ENCODE results near the gene GALR3.
A peak's percentile ranks its signal among the peaks of the same experiment; 100 is the strongest.

The GALR3 gene

GRCh38 chr22:37817705-37818408, 5.3 kb upstream of the GALR3 start:
- H2AFZ ChIP-seq (ENCODE audit: low read length), result no peak overlapping the region
- TF ChIP-seq CTCF (conservative IDR thresholded peaks at IDR 0.05; ENCODE audit: low read length) (peak; percentile 81), EZH2phosphoT487 (IDR thresholded peaks at IDR 0.05; ENCODE audit: borderline replicate concordance) (no peak)
- H4K20me1 ChIP-seq (ENCODE audit: insufficient read depth, low read length, poor library complexity, severe bottlenecking), result no peaks in the 10 kb centered on the region
- H3K9me2 ChIP-seq (replicated peaks; ENCODE audit: low read depth, low read length), result no peaks in the 10 kb centered on the region
- H3K4me3 ChIP-seq (ENCODE audit: low read length, poor library complexity, severe bottlenecking), result no peak overlapping the region
- no peaks in the 10 kb centered on the region for H3K36me3 ChIP-seq (ENCODE audit: insufficient read depth, low read length)
- no peaks in the 10 kb centered on the region for H3F3A ChIP-seq (ENCODE audit: low read depth)
- no peaks in the 10 kb centered on the region for H3K27me3 ChIP-seq (ENCODE audit: insufficient read depth, low read length, poor library complexity, severe bottlenecking)
- no peaks in the 10 kb centered on the region for H3K4me1 ChIP-seq (ENCODE audit: insufficient read depth, low read length, poor library complexity, severe bottlenecking)
- no peaks in the 10 kb centered on the region for H3K79me2 ChIP-seq (ENCODE audit: insufficient read depth, low read length)
- no peaks in the 10 kb centered on the region for H3K9me3 ChIP-seq (ENCODE audit: insufficient read depth, low read depth, low read length)
- no peak overlapping the region for H3K9ac ChIP-seq (ENCODE audit: low read depth, low read length, poor library complexity, severe bottlenecking)
- H3K4me2 ChIP-seq (ENCODE audit: low read depth, low read length, poor library complexity, severe bottlenecking), result no peak overlapping the region

- Histone ChIP-seq H3K27me3 (ENCODE audit: insufficient read depth, low read length, poor library complexity, severe bottlenecking) (no peaks in the 10 kb centered on the region), H3K4me3 (ENCODE audit: low read length, poor library complexity, severe bottlenecking) (no peak overlapping the region), H3K9me2 (replicated peaks; ENCODE audit: low read depth, low read length) (no peaks in the 10 kb centered on the region), H4K20me1 (ENCODE audit: insufficient read depth, low read length, poor library complexity, severe bottlenecking) (no peaks in the 10 kb centered on the region), H3K79me2 (ENCODE audit: insufficient read depth, low read length) (no peaks in the 10 kb centered on the region), H2AFZ (ENCODE audit: low read length) (no peak overlapping the region), H3K9me3 (ENCODE audit: insufficient read depth, low read depth, low read length) (no peaks in the 10 kb centered on the region), H3F3A (ENCODE audit: low read depth) (no peaks in the 10 kb centered on the region), H3K9ac (ENCODE audit: low read depth, low read length, poor library complexity, severe bottlenecking) (no peak overlapping the region), H3K4me2 (ENCODE audit: low read depth, low read length, poor library complexity, severe bottlenecking) (no peak overlapping the region), H3K4me1 (ENCODE audit: insufficient read depth, low read length, poor library complexity, severe bottlenecking) (no peaks in the 10 kb centered on the region), H3K36me3 (ENCODE audit: insufficient read depth, low read length) (no peaks in the 10 kb centered on the region)
- no peak for TF ChIP-seq EZH2phosphoT487 (IDR thresholded peaks at IDR 0.05; ENCODE audit: borderline replicate concordance)
- TF ChIP-seq CTCF (conservative IDR thresholded peaks at IDR 0.05; ENCODE audit: low read length), result no peak
These were observed 4.6 kb upstream of the GALR3 start for GRCh38 chr22:37818409-37819104.

- Histone ChIP-seq H3K4me3 (ENCODE audit: low read length, poor library complexity, severe bottlenecking) (no peak overlapping the region), H3K36me3 (ENCODE audit: insufficient read depth, low read length) (no peaks in the 10 kb centered on the region), H3K4me2 (ENCODE audit: low read depth, low read length, poor library complexity, severe bottlenecking) (no peak overlapping the region), H3K4me1 (ENCODE audit: insufficient read depth, low read length, poor library complexity, severe bottlenecking) (no peaks in the 10 kb centered on the region), H3K79me2 (ENCODE audit: insufficient read depth, low read length) (no peaks in the 10 kb centered on the region), H3K9ac (ENCODE audit: low read depth, low read length, poor library complexity, severe bottlenecking) (no peak overlapping the region), H3K9me3 (ENCODE audit: insufficient read depth, low read depth, low read length) (no peaks in the 10 kb centered on the region), H3F3A (ENCODE audit: low read depth) (no peaks in the 10 kb centered on the region), H3K27me3 (ENCODE audit: insufficient read depth, low read length, poor library complexity, severe bottlenecking) (no peaks in the 10 kb centered on the region), H2AFZ (ENCODE audit: low read length) (no peak overlapping the region), H3K9me2 (replicated peaks; ENCODE audit: low read depth, low read length) (no peaks in the 10 kb centered on the region), H4K20me1 (ENCODE audit: insufficient read depth, low read length, poor library complexity, severe bottlenecking) (no peaks in the 10 kb centered on the region)
- TF ChIP-seq CTCF (conservative IDR thresholded peaks at IDR 0.05; ENCODE audit: low read length) (no peak), EZH2phosphoT487 (IDR thresholded peaks at IDR 0.05; ENCODE audit: borderline replicate concordance) (no peak)
These were observed 4.1 kb upstream of the GALR3 start for GRCh38 chr22:37819105-37819433.
